ENCODE measurements around the gene FARP2.
"Not testable (repeated sequence)": the region's sequence is repeated elsewhere in the genome, so short reads cannot be mapped to it uniquely, and the experiment has no call there.

The FARP2 gene

DNA sequence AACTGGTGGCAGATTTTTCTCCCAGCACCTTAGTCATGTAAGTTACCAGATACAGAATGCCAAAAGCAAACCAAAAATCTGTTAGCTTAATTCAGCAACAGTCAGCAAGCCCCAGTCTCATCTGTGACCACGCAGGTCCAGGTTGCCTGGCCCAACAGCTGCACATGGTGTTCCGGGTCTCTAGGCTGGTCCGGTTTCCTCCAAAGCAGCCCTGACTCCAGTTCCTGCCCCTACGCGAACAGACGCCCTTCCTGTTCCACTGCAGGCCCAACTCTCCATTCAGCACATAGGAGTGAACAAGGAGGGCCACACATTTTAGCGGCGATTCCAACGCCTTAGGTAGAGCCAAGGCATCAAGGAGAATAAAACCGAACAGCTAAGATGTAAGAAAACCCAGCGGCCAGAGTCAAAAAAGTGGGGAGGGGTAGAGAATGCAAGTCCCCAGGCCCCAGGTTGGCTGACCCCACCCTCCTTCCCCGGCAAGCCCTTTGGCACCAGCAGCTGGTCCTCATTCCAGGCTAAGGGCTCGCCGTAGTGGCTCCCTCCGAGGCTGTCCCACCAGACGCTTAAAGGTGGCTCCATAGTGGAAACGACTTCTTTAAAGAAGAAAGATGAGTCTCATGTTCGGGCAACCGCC, 150.8 kb downstream of the FARP2 start:
- DNase-seq = no peak

DNA sequence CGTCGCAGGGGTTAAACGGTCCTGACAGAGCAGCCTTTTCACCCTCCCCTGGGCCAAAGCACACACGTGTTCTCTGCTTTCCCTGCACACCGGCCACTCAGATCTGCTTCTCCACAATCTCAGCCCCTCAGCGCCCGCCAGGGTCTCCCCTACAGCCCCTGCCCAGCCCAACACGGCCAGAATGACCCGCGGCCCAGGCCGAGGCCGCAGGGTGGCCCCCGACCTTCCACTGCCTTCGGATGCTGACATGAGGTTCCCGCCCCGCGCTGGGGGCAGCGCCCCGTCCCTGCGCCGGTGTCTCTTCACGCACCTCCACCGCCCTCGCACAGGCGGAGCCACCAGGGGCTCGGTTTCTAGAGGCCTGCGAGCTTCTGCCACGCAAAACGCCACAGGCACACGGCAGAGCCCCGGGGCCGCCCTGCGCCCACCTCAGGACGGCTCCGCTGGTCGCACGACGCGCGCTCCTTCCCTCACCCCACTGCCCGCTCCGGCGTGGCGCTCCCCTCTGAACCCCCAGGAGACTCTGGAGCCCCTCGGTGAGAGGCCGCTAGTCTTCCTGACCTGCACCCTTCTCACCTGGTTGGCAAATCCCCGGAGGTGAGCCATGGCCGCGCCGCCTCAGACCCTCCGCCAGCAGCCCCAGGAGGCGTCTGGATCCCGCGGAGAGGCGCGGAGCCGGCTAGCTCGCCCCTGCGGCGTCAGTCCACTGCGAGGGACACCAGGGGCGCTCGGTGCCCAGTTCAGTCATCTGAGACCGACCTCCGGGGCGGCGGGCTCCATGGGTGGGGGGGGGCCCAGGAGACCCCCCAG, 151.6 kb downstream of the FARP2 start:
- DNase-seq = no peak

DNA sequence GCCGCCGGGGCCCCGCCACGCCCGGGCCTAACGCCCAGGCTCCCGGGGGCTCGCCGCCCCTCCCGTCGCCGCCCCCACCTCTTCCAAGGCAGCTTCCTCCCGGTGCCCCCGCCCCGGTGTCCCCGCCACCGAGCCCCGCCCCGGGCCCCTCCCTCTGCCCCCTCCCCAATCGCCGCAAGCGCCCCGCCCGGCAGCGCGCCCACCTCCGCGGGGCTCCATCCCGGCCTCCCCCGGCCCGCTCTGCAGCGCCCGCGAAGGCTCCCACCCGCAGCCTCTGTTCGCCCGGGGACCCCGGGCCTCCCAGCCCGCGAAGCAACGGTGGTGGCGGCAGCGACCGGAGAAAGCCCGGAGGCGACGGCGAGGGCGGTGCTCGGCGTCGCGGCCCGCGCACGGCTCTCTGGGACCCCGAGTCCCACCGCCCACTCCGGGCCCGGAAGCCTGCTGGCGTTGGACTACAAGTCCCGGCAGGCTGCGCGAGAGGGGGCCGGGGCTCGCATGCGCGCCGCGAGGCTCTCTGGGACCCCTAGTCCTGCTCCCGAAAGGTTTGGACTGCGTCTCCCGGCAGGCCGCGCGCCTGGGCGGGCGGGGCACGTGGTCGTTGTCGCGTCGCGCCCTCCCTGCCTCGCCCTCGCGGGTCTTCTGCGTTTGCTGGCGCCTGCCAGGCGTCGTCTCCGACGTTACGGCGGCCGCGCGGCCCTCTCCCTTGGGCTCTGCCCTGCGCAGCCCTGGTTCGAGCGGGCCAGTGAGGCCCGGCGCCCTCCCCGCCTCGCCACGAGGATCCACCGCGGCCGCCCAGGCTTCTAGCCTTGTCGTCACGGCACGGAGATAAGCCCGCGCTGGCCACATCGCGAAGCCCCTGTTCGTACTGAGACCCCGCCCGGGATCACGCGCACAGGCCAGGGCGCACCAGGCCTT, 152.4 kb downstream of the FARP2 start, which contains the start of gene STK25:
Gene STK25, minus strand, starts transcription at position 345 of the 915 bp plus-strand sequence. CDS start 549 bp downstream, outside the sequence.
- peak; percentile 98 for DNase-seq

DNA sequence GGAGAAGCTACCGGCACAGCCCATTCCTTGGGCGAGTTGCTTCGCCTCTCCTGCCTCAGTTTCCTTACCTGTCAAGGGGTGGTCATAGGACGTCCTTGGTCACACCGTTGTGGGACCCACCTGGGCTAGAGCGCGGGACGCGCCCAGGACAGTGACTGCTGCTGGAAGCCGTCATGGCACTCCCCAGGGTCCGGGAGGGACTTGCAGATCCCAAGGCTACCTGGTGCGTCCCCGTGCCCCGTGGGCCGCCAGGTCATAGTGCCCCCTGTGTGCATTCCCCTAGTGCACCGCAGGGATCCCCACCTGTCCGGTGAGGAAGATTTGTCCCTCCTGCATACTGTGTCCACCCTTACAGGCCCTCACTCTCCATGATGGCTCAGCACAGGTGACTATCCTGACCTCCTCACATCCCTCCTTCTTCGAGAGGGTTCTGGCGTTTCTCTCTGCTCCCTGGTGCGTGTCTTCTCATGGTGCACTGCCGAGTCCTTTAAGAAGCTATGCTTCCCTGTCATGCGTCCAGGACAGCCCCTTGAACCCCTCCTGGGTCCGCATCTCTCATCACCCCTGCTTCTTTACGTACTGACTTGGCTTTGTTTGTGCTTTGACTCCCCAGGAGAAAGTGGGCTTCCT, 153.2 kb downstream of the FARP2 start:
- DNase-seq = no peak

DNA sequence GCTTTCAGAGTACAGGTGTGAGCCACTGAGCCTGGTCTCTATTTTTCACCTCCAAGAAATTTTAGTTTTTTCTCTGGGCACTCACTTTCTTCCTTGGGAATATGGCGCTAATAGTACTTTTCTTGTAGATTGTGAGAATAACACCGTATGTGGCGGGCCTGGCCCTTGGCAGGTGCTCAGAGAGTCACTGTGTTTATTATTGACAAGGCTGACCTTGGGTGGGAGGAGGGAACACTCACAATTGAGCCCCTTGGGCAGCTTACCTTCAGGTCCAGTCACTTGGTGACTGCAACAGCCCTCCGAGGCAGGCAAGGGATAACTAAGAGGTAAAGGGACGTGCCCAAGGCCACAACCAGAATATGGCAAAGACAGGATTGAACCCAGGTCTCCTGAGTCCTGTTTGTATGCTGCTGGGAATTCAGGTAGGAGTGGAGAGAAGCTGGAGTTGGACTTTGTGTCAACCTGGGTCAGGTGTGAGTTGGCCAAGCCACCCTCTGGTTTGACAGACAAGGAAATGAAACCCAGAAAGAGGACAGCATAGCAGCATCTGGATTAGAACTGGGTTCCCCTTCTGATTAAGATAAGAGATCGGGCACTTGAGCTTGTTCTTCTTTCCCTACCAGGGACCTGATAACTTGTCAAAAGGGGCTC, 155.1 kb downstream of the FARP2 start:
- DNase-seq = no peak

DNA sequence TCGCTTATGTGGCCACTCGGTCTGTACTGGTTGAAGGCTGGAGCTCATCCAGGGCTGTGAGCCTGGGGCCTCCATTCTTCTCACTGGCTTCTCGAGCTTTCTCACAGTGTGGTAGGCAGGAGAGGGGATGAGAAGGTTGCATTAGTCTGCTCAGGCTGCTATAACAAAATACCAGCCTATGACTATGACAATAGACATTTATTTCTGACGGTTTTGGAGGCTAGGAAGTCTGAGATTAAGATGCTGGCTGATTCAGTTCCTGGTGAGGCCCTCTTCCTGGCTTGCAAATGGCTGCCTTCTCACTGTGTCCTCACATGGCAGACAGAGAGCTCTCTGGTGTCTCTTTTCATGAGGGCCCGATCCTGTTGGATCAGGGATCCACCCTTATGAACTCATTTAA, 158.5 kb downstream of the FARP2 start:
- no peak for DNase-seq

DNA sequence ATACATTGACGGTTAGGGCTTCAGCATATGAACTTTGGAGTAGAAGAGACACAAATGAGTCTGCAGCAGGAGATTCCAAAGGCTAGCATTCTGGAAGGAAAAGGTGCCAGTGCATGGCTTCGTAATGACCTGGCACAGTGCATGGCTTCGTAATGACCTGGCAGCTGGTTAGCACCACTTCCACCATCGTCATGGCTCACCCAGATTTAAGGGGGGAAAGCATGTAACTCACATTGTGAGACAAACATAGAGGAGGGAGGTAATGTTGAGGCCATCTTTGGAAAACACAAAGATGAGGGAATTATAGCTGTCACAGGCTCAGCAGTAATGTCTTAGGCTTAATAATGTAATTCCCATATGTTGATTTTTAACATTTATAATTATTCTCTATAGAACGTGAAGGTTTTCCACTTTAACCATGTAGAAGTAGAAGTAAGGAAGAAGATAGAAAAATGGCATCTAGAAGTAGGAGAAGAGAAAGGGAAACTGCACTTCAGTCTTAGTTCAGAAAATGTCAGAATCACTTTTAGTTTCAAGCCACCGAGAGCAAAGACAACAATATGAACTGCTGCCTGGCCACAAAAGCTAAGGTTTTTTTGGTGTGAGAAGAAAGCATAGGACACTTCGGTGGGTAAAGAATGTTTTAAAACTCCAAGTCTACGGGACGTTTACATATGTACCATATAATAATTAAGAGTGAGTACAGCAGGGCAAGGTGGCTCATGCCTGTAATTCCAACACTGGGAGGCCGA, 159.1 kb downstream of the FARP2 start:
- no peak for DNase-seq

DNA sequence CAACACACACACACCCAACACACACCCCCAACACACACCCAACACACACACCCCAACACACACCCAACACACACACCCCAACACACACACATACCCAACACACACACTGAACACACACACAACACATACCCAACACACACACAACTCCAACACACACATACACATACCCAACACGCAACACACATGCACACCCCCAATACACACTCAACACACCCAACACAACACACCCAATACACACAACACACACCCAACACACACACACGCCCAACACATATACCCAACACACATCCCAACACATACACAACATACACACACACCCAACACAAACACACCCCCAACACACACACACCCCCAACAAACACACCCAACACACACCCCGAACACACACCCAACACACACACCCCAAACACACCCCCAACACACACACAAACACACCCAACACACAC, 160.5 kb downstream of the FARP2 start:
- DNase-seq = no peak

DNA sequence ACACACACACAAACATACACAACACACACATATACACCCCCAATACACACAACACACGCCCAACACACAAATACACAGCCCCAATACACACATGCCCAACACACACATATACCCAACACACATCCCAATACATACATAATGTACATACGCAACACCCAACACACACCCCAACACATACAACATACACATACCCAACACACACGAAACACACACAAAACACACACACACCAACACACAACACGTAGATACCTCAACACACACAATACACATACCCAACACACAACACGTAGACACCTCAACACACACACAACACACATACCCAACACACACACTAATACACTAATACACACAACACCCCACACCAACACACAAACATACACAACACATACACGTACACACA, 161.2 kb downstream of the FARP2 start:
- DNase-seq = no peak

DNA sequence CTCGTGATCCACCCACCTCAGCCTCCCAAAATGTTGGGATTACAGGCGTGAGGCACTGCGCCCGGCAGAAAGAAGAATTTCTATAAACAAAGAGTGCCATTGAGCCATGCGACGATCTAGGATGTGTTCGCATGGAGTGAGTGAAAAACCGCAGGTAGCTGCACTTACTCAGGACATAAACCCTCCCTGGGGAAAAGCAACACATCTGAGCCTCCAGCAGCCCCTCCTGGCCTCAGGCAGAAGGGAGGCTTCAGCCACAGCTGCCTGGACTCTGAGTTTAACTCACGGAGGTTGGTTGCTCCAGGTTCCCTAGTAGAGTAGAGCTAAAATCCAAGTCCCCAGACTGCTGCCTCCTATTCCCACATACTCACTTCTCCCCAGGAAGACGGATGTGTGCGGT, 163.6 kb downstream of the FARP2 start:
- no peak for DNase-seq

DNA sequence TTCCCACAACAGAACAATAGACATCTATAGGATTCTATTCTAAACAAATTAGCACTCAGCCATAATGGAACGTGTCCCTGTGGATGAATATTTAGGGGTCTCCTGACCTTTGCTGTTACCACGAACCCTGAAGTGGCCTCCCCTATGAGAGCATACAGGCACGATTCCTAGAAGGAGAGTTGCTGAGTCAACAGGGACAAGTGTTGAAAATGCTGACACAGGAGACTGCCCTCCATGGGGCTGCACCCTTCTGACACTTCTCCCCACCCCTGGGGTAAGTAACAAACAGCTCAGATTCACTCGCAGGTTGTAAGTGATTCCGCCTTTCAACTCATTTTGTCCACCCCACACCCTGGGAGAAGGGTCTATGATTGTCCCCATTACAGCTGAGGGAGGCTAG, 166.4 kb downstream of the FARP2 start:
- DNase-seq = no peak

DNA sequence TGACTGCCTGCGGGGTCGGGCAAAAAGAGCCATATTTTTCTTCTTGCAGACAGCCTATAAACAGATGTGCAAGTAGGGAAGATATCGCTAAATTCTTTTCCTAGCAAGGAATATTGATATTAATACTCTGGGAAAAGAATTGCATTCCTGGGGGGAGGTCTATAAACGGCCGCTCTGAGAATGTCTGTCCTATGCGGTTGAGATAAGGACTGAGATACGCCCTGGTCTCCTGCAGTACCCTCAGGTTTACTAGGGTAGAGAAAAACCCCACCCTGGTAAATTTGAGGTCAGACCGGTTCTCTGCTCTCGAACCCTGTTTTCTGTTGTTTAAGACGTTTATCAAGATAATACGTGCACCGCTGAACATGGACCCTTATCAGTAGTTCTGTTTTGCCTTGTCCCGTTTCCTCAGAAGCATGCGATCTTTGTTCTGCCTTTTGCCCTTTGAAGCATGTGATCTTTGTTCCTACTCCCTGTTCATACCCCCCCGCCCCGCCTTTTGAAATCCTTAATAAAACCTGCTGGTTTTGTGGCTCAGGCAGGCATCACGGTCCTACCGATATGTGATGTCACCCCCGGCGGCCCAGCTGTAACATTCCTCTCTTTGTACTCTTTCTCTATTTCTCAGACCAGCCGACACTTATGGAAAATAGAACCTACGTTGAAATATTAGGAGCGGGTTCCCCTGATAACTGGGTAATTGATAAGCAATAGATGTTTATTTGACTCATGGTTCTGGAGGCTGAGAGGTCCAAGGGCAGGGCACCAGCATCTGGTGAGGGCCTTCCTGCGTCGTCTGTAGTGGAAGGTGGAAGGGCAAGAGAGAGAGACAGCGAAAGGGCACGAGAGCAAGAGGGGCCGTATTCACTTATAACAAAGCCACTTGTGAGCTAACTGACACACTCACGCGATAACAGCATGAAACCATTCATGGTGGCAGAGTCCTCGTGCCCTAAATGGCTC, 170.0 kb downstream of the FARP2 start:
- not testable (repeated sequence) for DNase-seq

DNA sequence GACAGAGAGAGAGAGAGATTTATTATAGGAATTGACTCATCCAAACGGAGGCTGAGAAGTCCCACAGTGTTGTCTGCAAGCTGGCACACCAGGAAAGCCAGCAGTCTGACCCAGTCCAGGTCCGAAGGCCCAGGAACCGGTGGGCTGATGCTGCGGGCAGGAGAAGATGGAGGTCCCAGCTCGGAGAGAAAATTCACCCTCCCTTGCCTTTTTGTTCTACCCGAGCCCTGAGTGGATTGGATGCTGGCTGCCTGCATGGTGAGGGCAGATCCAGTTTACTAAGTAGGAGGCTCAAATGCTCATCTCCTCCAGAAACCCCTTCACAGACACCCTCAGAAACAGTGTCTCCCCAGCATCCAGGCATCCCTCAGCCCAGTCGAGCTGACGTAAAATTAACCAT, 174.5 kb downstream of the FARP2 start:
- no peak for DNase-seq

DNA sequence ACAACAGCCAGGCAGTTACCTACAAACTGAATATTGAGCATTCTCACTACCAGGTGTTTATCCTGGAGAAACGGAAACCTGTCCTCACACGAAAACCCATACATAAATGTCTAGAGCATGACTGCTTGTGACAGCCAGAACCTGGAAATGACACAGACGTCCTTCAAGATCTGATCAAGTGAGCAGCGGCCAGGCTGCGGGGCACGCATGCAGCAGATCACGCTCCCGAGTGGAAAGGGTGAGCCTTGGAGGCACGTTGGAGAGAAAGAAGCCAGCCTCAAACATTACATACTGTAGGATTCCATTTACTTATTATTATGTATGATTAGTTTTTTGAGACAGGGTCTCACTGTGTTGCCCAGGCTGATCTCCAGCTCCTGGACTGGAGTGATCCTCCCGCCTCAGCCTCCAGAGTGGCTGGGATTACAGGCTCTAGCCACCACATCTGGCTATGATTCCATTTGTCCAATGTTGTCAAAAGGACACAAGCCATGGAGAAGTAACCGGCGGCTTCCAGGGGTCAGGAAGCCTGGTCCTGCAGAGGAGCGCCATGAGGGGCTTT, 175.2 kb downstream of the FARP2 start:
- DNase-seq = no peak

DNA sequence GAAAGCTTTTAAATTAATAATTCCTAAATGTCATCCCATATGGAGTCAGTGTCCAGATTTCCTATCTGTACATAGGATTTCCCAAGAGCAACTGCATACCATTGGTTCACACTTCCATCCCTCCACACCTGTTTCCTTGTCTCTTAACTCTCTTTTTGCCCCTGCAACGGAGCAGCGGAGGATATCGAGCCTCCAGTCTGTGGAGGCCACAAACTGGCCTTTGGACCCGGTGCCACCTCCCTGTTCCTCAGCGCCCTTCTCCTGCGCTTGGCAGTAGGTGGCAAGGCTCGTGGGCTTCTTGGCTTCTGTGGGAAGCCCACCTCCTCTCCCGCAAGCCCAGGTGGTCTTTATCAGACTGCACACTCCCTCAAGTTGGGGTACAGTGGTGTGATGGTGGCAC, 176.1 kb downstream of the FARP2 start:
- no peak for DNase-seq

DNA sequence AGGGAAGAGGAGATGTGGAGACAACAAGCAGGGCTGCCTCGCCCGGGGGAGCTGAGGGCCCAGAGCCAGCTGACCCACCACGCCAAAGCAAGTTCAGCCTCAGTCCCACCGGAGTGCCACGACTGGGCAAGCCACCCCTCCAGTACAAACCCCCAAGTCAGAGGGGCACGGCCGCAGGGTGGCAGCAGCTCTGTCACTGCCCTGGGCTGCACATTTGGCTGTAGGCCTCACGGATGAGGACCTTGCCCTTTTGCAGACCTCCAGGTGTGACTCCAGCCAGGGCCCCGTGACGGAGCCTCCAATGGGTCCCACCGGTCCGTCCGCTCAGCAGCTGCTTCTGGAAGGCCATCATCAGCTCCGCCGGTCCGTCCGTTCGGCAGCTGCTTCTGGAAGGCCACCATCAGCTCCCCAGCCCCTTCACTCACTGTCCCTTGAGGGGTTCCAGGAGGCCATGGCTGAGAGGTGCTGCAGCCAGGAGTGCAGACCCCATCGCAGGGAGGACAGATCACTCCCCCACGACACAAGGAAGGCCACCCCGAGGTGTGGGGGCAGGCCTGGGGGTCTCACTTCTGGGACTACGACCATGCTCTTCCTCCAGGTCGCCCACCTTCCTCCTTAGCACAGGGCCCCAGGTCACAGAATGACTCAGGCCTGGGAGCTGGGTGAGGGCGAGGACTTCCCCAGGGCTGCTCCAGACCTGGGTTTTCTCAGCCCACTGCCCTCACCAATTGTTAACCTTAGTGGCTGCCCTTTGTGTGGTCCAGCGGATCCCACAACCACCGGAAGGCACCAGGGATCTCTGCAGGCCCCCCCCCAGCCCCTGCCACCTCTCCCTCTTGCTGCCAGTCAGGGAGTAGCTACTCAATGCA, 176.9 kb downstream of the FARP2 start:
- no peak for DNase-seq

DNA sequence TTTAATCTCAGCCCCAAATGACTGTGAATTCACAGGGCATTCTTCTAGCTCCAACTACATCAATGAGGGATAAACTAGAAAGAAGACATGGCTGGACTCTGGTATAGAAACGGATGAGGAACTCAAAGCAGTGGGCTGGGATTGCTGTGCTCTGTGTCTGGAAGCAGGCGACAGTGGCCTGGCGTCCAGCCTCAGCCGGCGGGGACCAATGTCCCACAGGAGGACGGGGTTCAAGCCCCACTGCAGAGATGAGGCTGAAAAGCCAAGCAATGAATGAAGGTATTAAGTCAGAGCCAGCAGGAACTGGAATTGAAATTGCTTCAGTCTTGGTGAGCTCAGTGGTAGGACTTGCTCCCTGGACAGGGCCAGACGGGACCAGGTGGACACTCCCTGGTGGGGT, 178.2 kb downstream of the FARP2 start:
- no peak for DNase-seq

DNA sequence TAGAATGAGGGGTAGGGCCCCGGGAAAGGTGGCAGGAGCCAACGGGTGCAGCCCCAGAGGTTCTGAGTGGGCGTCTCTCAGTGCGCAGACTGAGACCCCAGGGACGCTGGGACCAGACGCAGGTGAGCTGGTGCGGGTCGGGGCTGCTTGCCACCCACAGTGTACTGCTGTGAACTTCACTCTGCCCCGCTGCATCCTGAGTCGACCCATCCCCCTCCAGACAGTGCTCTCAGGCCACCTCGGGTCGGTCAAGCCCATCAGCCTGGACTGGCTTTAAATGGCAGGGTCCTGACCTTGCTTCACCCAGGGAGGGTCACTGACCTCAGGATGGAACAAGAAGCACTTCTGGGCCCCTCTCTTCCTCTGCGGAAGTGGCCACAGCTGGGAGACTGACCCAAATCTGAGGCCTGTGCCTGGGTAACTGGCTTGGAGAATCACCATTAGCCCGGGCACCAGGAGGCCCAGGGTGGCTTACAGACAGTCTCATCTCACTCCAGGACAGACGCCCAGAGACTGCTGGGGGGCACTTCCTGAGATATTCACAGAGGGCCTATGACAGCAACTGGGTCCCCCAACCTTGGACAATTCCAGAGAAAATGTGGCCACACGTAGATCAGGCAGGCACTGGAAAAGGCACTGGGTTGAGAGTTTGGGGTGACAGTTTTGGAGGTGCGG, 178.8 kb downstream of the FARP2 start:
- no peak for DNase-seq

All from CD4-positive, alpha-beta T cell treated with Interleukin-15 for 1 hour (primary cell).